Naive thymus-derived CD4-positive, alpha-beta T cell (primary cell): ENCODE results near the gene CA5A. TPM values are rescaled to one million over a fixed set of nuclear protein-coding genes. Genes with fewer than 3 reads are reported as not detected.
"Not testable (repeated sequence)": the region's sequence is repeated elsewhere in the genome, so short reads cannot be mapped to it uniquely, and the experiment has no call there.

Experiments used
- ATAC-seq: fragments of 150-1000 bp; cut with Tn5 transposase; 2 replicates; pipeline ENCODE4 v1.10.0; 2021; ENCODE audit warnings: mild to moderate bottlenecking, moderate library complexity
- CTCF ChIA-PET: fragments of 350-600 bp; sonication (Branson Sonifier 250); formaldehyde crosslinking; loops from one replicate; lab custom pipeline; 2021; ENCODE audit warnings: antibody characterized with exemption; lab: Charles Lee
- POLR2A ChIA-PET: fragments of 350-600 bp; sonication (Branson Sonifier 250); formaldehyde crosslinking; loops from one replicate; lab custom pipeline; 2021; ENCODE audit warnings: antibody characterized with exemption, inconsistent platforms; lab: Charles Lee
- DNase-seq, 9 donors: peaks; one replicate each; pipeline versions ENCODE4 v3.0.0 to v3.0.0-alpha.2; 2020 to 2022; ENCODE audit warnings: mixed read lengths in 1 of 9
- H3K27ac ChIP-seq: one replicate; pipeline ENCODE4 v1.7.0; 2013; ENCODE audit warnings: mild to moderate bottlenecking, low read depth, low read length, moderate library complexity
- H3K27me3 ChIP-seq, 2 donors: one replicate each; pipeline ENCODE4 v1.7.0; 2013; ENCODE audit warnings: low read length in 2 of 2, mild to moderate bottlenecking in 2 of 2, moderate library complexity in 2 of 2; ENCODE audit not compliant: control insufficient read depth in 2 of 2, insufficient read depth in 2 of 2
- H3K36me3 ChIP-seq, 3 experiments: 1 replicate in 2 of 3; 2 replicates in 1 of 3; pipeline ENCODE4 v1.7.0; 2013; ENCODE audit warnings: low read length in 3 of 3, mild to moderate bottlenecking in 3 of 3, moderate library complexity in 1 of 3; ENCODE audit not compliant: insufficient read depth in 3 of 3, control insufficient read depth in 2 of 3
- H3K4me1 ChIP-seq, 2 donors: one replicate each; pipeline ENCODE4 v1.7.0; 2013; ENCODE audit warnings: low read length in 2 of 2, mild to moderate bottlenecking in 2 of 2, moderate library complexity in 1 of 2; ENCODE audit not compliant: control insufficient read depth in 2 of 2, insufficient read depth in 2 of 2
- H3K4me3 ChIP-seq: 2 replicates; pipeline ENCODE4 v1.7.0; 2013; ENCODE audit warnings: mild to moderate bottlenecking, low read length
- H3K9me3 ChIP-seq, 3 experiments: 1 replicate in 2 of 3; 2 replicates in 1 of 3; pipeline ENCODE4 v1.7.0; 2013; ENCODE audit warnings: low read length in 3 of 3; ENCODE audit not compliant: control insufficient read depth in 2 of 3
- H3K27ac Mint-ChIP-seq, 9 donors: one replicate each; pipeline ENCODE4 v1.8.0; 2020 to 2022; ENCODE audit warnings: mixed read lengths in 9 of 9, mild to moderate bottlenecking in 8 of 9, moderate library complexity in 5 of 9, inconsistent platforms in 2 of 9
- H3K27me3 Mint-ChIP-seq, 5 donors: one replicate each; pipeline ENCODE4 v1.8.0; 2021 to 2022; ENCODE audit warnings: mixed read lengths in 5 of 5, mild to moderate bottlenecking in 1 of 5
- H3K36me3 Mint-ChIP-seq, 5 donors: one replicate each; pipeline ENCODE4 v1.8.0; 2020 to 2022; ENCODE audit warnings: mixed read lengths in 5 of 5, mild to moderate bottlenecking in 3 of 5, inconsistent platforms in 1 of 5
- H3K4me1 Mint-ChIP-seq, 7 donors: one replicate each; pipeline ENCODE4 v1.8.0; 2020 to 2022; ENCODE audit warnings: mixed read lengths in 7 of 7, mild to moderate bottlenecking in 3 of 7, inconsistent platforms in 1 of 7
- H3K4me3 Mint-ChIP-seq, 10 donors: one replicate each; pipeline ENCODE4 v1.8.0; 2020 to 2022; ENCODE audit warnings: mild to moderate bottlenecking in 10 of 10, mixed read lengths in 10 of 10, moderate library complexity in 6 of 10, inconsistent platforms in 2 of 10
- H3K9me3 Mint-ChIP-seq, 11 donors: one replicate each; pipeline ENCODE4 v1.8.0; 2020 to 2022; ENCODE audit warnings: mixed read lengths in 11 of 11, mild to moderate bottlenecking in 4 of 11, inconsistent platforms in 1 of 11, moderate library complexity in 1 of 11
- intact Hi-C, 2 donors: fragments of 100-400 bp; cut with micrococcal nuclease; formaldehyde crosslinking; loops; one replicate each; pipeline ENCODE4 v1.15.1; 2023
- polyA plus RNA-seq, 2 donors: library from polyadenylated mRNA; unstranded; fragments of 300-500 nt; fragmentation: Illumina TruSeq; gene quantifications; one replicate each; pipeline ENCODE4 v1.2.3, GENCODE V29; 2021
- total RNA-seq, 6 experiments: library from RNA in 5 of 6; stranded (reverse) in 5 of 6; gene quantifications; 1 replicate in 5 of 6; 2 replicates in 1 of 6; pipeline ENCODE4 v1.2.3 and lab custom pipeline; 2021 to 2026

The CA5A gene
- total and polyA plus RNA-seq, 7 experiments from 2014 or later = not detected

DNA sequence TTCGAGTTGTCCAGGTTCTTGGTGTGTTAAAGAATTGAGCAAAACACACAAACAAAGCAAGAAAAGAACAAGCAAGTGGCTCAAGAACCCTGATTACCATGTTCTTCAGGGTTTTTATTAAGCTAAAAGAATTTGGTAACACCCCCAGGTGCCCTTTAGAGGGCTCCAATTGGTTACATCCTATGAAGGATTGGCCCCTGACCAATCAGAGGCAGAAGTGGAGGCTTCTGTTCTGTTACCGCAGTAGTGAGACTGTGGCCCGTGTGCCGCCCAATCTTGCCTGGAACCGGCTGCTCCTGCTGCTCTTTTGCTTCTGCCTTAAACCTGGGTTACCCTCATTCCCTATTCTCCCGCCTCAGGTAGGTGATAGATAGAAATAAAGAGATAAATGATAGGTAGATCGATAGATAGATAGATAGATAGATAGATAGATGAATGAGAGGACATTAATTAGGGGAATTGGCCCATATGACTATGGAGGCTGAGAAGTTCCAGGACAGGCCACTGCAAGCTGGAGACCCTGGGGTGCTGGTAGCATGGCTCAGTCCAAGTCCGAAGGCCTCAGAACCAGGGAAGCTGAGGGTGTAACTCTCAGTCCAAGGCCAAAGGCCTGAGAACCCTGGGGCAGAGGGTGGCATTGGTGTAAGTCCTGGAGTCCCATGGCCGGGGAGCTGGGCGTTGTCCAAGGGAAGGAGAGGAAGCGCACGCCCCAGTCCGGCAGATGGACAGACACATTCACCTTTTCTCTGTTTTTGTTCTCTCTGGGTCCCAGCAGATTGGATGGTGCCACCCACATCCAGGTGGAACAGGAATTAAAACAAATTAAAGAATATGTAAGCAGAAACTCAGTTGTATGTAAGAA lies 3.5 kb upstream of the CA5A start:
- no peaks in the 10 kb centered on the region for H3K27me3 ChIP-seq
- no peak overlapping the region for H3K4me3 ChIP-seq
- Mint-ChIP-seq H3K9me3 (peaks cover 0 to 4% (median 0%) of the 10 kb centered on the region in 11 donors), H3K4me3 (no peak overlapping the region), H3K27ac (no peak overlapping the region), H3K27me3 (peaks cover 0 to 6% (median 0%) of the 10 kb centered on the region in 5 donors), H3K4me1 (peaks cover 0 to 5% (median 0%) of the 10 kb centered on the region in 7 donors), H3K36me3 (no peaks in the 10 kb centered on the region)
- CTCF ChIA-PET = no interaction called here
- no peaks in the 10 kb centered on the region for H3K9me3 ChIP-seq
- H3K36me3 ChIP-seq = no peaks in the 10 kb centered on the region
- H3K27ac ChIP-seq = no peak overlapping the region
- ATAC-seq = no peak
- intact Hi-C loops = no loop called here
- no peaks in the 10 kb centered on the region for H3K4me1 ChIP-seq
- no peak for DNase-seq
- POLR2A ChIA-PET = no interaction called here

DNA sequence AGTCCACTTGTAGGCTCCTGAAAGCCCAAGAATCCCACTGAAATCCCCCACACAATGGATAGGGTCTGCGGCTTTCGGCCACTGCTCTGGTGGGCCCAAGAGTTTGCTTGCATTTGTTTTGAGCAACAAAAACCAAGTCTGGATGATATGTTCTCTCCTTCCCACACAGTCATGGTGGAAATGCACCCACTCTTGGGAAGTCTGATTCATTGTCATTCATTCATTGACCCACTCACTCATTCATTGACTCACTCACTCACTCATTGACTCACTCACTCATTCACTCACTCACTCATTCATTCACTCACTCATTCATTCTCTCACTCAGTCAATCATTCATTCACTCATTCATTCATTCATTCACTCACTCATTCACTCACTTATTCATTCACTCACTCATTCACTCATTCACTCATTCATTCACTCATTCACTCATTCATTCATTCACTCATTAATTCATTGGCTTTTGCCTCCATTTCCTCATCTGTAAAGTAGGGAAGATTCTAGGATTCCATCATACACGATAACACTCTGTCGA lies 2.2 kb upstream of the CA5A start:
- H3K4me3 ChIP-seq = no peak overlapping the region
- POLR2A ChIA-PET = no interaction called here
- Mint-ChIP-seq H3K27ac (no peak overlapping the region), H3K36me3 (no peaks in the 10 kb centered on the region), H3K9me3 (peaks cover 0 to 4% (median 0%) of the 10 kb centered on the region in 11 donors), H3K4me3 (no peak overlapping the region), H3K27me3 (peaks cover 0 to 6% (median 0%) of the 10 kb centered on the region in 5 donors), H3K4me1 (peaks cover 0 to 5% (median 0%) of the 10 kb centered on the region in 7 donors)
- H3K4me1 ChIP-seq = no peaks in the 10 kb centered on the region
- no peaks in the 10 kb centered on the region for H3K9me3 ChIP-seq
- ATAC-seq (no peak), DNase-seq (no peak)
- H3K27ac ChIP-seq = no peak overlapping the region
- no peaks in the 10 kb centered on the region for H3K27me3 ChIP-seq
- CTCF ChIA-PET = no interaction called here
- no peaks in the 10 kb centered on the region for H3K36me3 ChIP-seq
- intact Hi-C loops = no loop called here

DNA sequence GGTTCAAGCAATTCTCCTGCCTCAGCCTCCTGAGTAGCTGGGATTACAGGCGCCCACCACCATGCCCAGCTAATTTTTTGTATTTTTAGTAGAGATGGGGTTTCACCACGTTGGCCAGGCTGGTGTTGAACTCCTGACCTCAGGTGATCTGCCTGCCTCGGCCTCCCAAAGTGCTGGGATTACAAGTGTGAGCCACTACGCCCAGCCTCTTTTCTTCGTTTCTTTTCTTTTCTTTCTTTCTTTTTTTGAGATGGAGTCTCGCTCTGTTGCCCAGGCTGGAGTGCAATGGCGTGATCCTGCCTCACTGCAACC lies 858 bp upstream of the CA5A start:
- DNase-seq, H3K4me3 Mint-ChIP-seq, H3K27me3 Mint-ChIP-seq, ATAC-seq, H3K27me3 ChIP-seq, H3K36me3 ChIP-seq, H3K9me3 ChIP-seq, POLR2A ChIA-PET, H3K4me1 Mint-ChIP-seq, CTCF ChIA-PET, H3K36me3 Mint-ChIP-seq, H3K4me3 ChIP-seq, H3K9me3 Mint-ChIP-seq, H3K27ac ChIP-seq, H3K27ac Mint-ChIP-seq, H3K4me1 ChIP-seq, intact Hi-C loops: not testable (repeated sequence)

DNA sequence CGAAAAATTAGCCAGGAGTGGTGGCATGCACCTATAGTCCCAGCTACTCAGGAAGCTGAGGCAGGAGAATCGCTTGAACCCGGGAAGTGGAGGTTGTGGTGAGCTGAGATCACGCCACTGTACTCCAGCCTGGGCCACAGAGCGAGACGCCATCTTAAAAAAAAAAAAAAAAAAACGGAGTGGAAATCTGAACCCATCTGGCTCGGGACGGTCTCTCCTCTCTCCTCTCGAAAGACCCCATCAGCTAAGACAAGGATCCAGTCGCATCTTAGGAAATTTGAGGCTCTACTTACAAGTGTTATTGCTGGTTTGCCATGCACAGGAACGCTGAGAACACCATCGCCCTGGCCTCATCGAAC lies 334 bp downstream of the CA5A start:
- POLR2A ChIA-PET, H3K27ac Mint-ChIP-seq, H3K4me1 Mint-ChIP-seq, CTCF ChIA-PET, H3K4me3 Mint-ChIP-seq, H3K4me3 ChIP-seq, H3K36me3 Mint-ChIP-seq, H3K9me3 Mint-ChIP-seq, H3K4me1 ChIP-seq, ATAC-seq, H3K27me3 ChIP-seq, intact Hi-C loops, H3K27ac ChIP-seq, DNase-seq, H3K27me3 Mint-ChIP-seq, H3K9me3 ChIP-seq, H3K36me3 ChIP-seq: not testable (repeated sequence)

DNA sequence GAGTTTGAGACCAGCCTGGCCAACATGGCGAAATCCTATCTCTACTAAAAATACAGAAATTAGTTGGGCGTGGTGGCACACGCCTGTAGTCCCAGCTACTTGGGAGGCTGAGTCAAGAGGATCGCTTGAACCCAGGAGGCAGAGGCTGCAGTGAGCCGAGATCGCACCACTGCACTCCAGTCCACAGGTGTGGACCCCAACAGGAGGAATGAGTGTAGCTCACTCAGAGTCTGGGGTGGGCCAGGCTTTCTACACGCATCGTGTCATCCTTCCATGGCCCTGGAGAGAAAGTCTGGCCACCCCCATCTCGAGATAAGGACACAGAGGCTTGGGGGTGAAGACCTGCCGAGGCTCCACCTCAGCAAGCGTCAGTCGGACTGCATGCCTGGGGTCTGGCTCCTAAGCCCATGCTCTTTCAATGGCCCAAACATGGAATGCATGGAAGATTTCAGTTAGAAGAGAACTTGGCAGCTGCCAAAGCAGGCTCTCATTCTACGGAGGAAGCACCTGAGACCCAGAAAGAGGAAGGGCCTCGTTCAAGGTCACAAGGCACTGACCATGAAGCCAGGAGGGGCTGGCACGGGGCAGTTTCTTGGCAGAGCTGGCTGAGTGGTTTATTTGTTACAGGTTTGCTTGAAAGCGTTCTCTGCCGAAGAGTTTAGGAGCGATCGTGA lies 1.4 kb downstream of the CA5A start:
- H3K36me3 ChIP-seq, CTCF ChIA-PET, H3K27ac Mint-ChIP-seq, H3K9me3 ChIP-seq, H3K27me3 ChIP-seq, H3K27me3 Mint-ChIP-seq, H3K27ac ChIP-seq, ATAC-seq, H3K9me3 Mint-ChIP-seq, H3K4me3 ChIP-seq, H3K36me3 Mint-ChIP-seq, H3K4me1 ChIP-seq, DNase-seq, H3K4me1 Mint-ChIP-seq, H3K4me3 Mint-ChIP-seq, intact Hi-C loops: not testable (repeated sequence)
- POLR2A ChIA-PET = interaction anchor here (0.5 kb wide), 1 partner anchor 60 kb away, joined by 3 read pairs; no protein-coding TSS in a partner anchor

DNA sequence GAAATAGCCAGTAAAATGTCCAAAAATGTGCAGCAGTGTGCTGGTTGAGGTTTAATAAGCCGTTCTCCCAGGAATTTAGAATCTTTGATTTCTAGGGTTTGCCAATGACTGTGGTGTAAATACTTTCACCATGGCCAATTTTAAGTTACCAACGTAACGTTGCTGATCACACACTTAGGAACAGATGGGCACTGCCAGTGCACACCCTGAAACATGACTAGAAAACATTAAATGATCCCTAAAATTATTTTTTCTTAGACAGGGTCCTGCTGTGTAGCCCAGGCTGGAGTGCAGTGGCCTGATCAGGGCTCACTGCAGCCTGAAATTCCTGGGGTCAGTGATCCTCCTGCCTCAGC lies 3.2 kb downstream of the CA5A start:
- no peak overlapping the region for H3K4me3 Mint-ChIP-seq

More for the DNA sequence above, 3.2 kb downstream of the CA5A start:
- H3K27me3 ChIP-seq = no peaks in the 10 kb centered on the region
- Mint-ChIP-seq H3K27me3 (peaks cover 0 to 4% (median 0%) of the 10 kb centered on the region in 5 donors), H3K9me3 (no peaks in the 10 kb centered on the region), H3K4me1 (no peaks in the 10 kb centered on the region), H3K27ac (no peak overlapping the region), H3K36me3 (no peaks in the 10 kb centered on the region)
- no peak for DNase-seq
- ATAC-seq = no peak
- no peaks in the 10 kb centered on the region for H3K36me3 ChIP-seq
- POLR2A ChIA-PET = no interaction called here
- H3K4me1 ChIP-seq = no peaks in the 10 kb centered on the region
- H3K9me3 ChIP-seq = no peaks in the 10 kb centered on the region
- CTCF ChIA-PET = no interaction called here
- no peak overlapping the region for H3K4me3 ChIP-seq
- no peak overlapping the region for H3K27ac ChIP-seq
- intact Hi-C loops = no loop called here
